Upper lobe of left lung (tissue), 4 donors: Measurements from ENCODE around the gene TMEM135.

Experiments used
- EP300 ChIP-seq, 4 donors: sonication (generic); formaldehyde crosslinking; IDR thresholded peaks; one replicate each; pipeline ENCODE4 v1.5.1; 2017; ENCODE audit warnings: antibody characterized with exemption in 4 of 4, control low read depth in 2 of 4
- POLR2A ChIP-seq, 4 donors: fragments of 450-650 bp; IDR thresholded peaks; one replicate each; pipeline ENCODE4 v1.5.1; 2016 to 2017; ENCODE audit warnings: antibody characterized with exemption in 4 of 4, mild to moderate bottlenecking in 2 of 4
- POLR2AphosphoS5 ChIP-seq, 2 donors: sonication (generic); formaldehyde crosslinking; IDR thresholded peaks; one replicate each; pipeline ENCODE4 v1.5.1; 2017; ENCODE audit warnings: antibody characterized with exemption in 2 of 2
- TF ChIP-seq, protein P1 (sequence below), 6 experiments: fragments of 450-650 bp in 4 of 6; fragments of 200-600 bp in 2 of 6; sonication (generic) in 2 of 6; IDR thresholded peaks; one replicate each; pipeline ENCODE4 v1.5.1; 2016 to 2019; ENCODE audit warnings: antibody characterized with exemption in 6 of 6

DNA sequence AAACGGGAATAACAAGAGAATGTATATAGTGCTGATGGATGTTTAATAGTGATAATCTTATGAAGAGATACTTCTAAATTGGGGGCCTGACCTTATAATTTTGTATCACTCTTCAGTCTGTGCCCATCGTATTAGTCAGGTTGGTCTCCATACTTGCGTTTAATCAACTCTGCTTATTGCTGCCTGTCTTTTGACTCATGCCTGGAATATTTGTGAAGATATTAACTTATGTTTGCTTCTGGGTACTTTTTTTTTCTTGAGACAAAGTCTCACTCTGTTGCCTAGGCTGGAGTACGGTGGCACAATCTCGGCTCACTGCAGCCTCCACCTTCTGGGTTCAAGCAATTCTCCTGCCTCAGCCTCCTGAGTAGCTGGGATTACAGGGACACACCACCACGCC lies 24.0 kb downstream of the TMEM135 start:
- TF ChIP-seq, protein P1, sequence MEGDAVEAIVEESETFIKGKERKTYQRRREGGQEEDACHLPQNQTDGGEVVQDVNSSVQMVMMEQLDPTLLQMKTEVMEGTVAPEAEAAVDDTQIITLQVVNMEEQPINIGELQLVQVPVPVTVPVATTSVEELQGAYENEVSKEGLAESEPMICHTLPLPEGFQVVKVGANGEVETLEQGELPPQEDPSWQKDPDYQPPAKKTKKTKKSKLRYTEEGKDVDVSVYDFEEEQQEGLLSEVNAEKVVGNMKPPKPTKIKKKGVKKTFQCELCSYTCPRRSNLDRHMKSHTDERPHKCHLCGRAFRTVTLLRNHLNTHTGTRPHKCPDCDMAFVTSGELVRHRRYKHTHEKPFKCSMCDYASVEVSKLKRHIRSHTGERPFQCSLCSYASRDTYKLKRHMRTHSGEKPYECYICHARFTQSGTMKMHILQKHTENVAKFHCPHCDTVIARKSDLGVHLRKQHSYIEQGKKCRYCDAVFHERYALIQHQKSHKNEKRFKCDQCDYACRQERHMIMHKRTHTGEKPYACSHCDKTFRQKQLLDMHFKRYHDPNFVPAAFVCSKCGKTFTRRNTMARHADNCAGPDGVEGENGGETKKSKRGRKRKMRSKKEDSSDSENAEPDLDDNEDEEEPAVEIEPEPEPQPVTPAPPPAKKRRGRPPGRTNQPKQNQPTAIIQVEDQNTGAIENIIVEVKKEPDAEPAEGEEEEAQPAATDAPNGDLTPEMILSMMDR (IDR thresholded peaks at IDR 0.05): no peak
- TF ChIP-seq POLR2A (IDR thresholded peaks at IDR 0.05) (no peak), POLR2AphosphoS5 (IDR thresholded peaks at IDR 0.05) (no peak), EP300 (IDR thresholded peaks at IDR 0.05) (no peak)
